NCI-H82 treated with DMSO at 0.1 percent for 48 hours (cell line): Measurements from ENCODE around the gene PTDSS2.
"Not testable (repeated sequence)": the region's sequence is repeated elsewhere in the genome, so short reads cannot be mapped to it uniquely, and the experiment has no call there.

ENCODE experiments used
- DNase-seq: peaks from one replicate; lab custom pipeline; 2025; ENCODE audit not compliant: unreplicated experiment; lab: John Stamatoyannopoulos, UW

The PTDSS2 gene

GRCh38 chr11:431921-432320, 18.2 kb upstream of the PTDSS2 start:
- DNase-seq = no peak

GRCh38 chr11:432501-433100, 17.5 kb upstream of the PTDSS2 start:
- DNase-seq = no peak

- DNase-seq = no peak
Observed at GRCh38 chr11:433111-433510, 17.0 kb upstream of the PTDSS2 start.

- DNase-seq = no peak
Observed at GRCh38 chr11:433641-434040, 16.4 kb upstream of the PTDSS2 start.

- no peak for DNase-seq
Observed at GRCh38 chr11:434496-434895, 15.6 kb upstream of the PTDSS2 start.

GRCh38 chr11:434999-435740, 14.9 kb upstream of the PTDSS2 start:
- not testable (repeated sequence) for DNase-seq

GRCh38 chr11:437228-437870, 12.7 kb upstream of the PTDSS2 start:
- DNase-seq = no peak

- DNase-seq = no peak
Observed at GRCh38 chr11:438101-438844, 11.8 kb upstream of the PTDSS2 start.

GRCh38 chr11:439315-440064, 10.6 kb upstream of the PTDSS2 start:
- no peak for DNase-seq

- no peak for DNase-seq
Observed at GRCh38 chr11:440065-441042, 9.7 kb upstream of the PTDSS2 start.

GRCh38 chr11:441043-441417, 9.0 kb upstream of the PTDSS2 start:
- DNase-seq = no peak

- no peak for DNase-seq
Observed at GRCh38 chr11:441418-442274, 8.4 kb upstream of the PTDSS2 start, which contains the start of gene ANO9. TSS of gene ANO9 (minus strand) at chr11:442011. CDS start at chr11:441926, 85 bp downstream.

GRCh38 chr11:442611-443081, 7.4 kb upstream of the PTDSS2 start:
- DNase-seq = no peak

GRCh38 chr11:443542-444199, 6.4 kb upstream of the PTDSS2 start:
- no peak for DNase-seq

GRCh38 chr11:444396-445144, 5.5 kb upstream of the PTDSS2 start:
- DNase-seq = no peak

GRCh38 chr11:445765-446588, 4.1 kb upstream of the PTDSS2 start:
- DNase-seq = no peak

GRCh38 chr11:446891-447290, 3.2 kb upstream of the PTDSS2 start:
- no peak for DNase-seq
